ENCODE measurements around the gene DLL1.

The DLL1 gene

DNA sequence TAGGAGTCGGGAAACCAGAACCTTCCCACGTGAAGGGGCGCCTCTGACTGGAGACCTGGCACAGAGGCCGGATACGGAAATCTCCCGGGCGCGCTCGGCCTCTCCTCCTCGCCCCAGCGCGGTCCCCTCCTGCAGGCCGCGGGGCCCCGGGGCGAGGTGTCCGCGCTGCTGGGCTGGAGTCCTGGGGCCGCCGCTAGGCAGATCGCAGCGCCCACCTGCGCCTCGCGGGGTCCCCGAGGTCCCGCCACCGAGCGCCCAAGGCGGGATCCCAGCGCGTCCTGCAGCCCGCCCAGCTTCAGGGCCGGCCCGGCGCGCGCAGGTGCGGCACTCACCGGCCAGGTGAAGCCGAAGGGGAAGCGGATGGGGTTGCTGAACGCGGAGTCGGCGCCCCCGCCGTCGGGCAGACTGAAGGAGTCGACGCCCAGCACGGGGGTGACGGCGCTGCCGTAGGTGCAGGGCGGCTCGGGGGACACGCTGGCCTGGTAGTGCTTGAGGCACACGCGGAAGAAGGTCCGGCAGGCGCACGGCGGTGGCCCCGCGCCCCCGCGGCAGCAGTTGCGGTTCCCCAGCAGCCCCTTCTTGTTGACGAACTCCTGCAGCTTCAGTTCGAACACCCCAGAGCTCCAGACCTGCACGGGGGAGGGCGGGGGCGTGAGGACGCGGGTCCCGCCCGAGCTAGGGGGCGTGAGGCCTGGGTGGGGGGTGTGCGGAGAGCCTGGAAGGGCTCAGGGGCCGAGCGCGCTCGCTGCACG lies 1.5 kb downstream of the DLL1 start:
- ATAC-seq (peak; percentile 4), DNase-seq (ENCODE audit: low spot score in 2 of 2) (no peak)
- H3K27ac Mint-ChIP-seq, result no peak overlapping the region
- H3K9me3 Mint-ChIP-seq, result no peaks in the 10 kb centered on the region
- peak overlapping the region; percentile 87 for H3K4me3 Mint-ChIP-seq
- H3K36me3 Mint-ChIP-seq, result peaks cover 5% of the 10 kb centered on the region
- peaks cover 47% of the 10 kb centered on the region for H3K4me1 Mint-ChIP-seq

DNA sequence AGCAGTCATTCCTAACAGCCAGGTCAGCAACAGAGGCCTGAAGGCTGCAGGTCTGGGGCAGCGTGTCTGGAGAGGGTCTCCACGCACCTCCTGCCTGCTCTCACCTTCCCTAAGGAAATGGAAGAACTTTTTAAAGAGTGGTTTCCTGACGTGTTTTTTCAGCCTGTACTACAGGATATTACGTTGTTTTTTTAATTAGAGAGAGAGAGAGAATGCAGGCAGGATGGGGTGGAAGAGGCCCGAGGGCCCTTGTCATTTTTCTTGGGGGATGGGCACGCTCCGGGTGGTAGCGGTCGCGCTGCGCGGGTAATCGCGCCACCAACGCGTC lies 2.1 kb downstream of the DLL1 start:
- H3K27ac Mint-ChIP-seq, result no peak overlapping the region
- no peak for DNase-seq (ENCODE audit: low spot score in 2 of 2)
- peak overlapping the region; percentile 87 for H3K4me3 Mint-ChIP-seq
- ATAC-seq, result no peak
- peaks cover 5% of the 10 kb centered on the region for H3K36me3 Mint-ChIP-seq
- peaks cover 42% of the 10 kb centered on the region for H3K4me1 Mint-ChIP-seq
- H3K9me3 Mint-ChIP-seq, result no peaks in the 10 kb centered on the region

- Mint-ChIP-seq H3K4me1 (peaks cover 36% of the 10 kb centered on the region), H3K9me3 (no peaks in the 10 kb centered on the region), H3K4me3 (peak overlapping the region; percentile 87), H3K36me3 (peaks cover 5% of the 10 kb centered on the region), H3K27ac (no peak overlapping the region)
- ATAC-seq (no peak), DNase-seq (ENCODE audit: low spot score in 2 of 2) (no peak)
Observed at GRCh38 chr6:170288091-170288631, 2.7 kb downstream of the DLL1 start.

DNA sequence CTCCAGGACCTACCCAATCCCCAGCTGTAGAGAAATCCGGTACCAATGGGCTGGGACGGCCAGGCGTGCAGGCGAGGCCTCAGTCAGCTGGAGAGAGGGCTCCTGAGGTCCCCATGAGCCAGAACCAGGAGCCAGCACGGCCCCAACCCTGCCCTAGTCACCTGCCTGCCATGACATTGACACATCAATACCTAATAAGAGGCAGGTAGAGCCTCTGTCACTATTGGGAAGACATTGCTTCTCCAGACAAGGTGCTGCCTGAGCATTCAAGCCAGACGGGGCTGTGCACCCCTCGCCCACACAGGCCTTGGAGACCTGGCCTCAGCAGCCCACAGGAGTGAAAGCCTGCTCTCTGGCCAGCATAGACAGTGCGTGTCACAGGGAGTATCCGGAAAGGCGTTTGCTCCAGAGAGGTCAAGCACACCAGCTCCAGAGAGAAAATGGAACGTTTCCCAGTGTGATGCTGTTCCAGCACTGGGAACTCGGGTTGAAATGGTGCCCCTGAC lies 3.5 kb downstream of the DLL1 start:
- peaks cover 5% of the 10 kb centered on the region for H3K36me3 Mint-ChIP-seq
- ATAC-seq (no peak), DNase-seq (ENCODE audit: low spot score in 2 of 2) (no peak)
- H3K4me3 Mint-ChIP-seq, result no peak overlapping the region
- H3K27ac Mint-ChIP-seq, result no peak overlapping the region
- peaks cover 28% of the 10 kb centered on the region for H3K4me1 Mint-ChIP-seq
- no peaks in the 10 kb centered on the region for H3K9me3 Mint-ChIP-seq

GRCh38 chr6:170286934-170287265 lies 4.0 kb downstream of the DLL1 start:
- DNase-seq (ENCODE audit: low spot score in 2 of 2) (no peak), ATAC-seq (no peak)
- H3K4me3 Mint-ChIP-seq, result no peak overlapping the region
- H3K36me3 Mint-ChIP-seq, result peaks cover 3% of the 10 kb centered on the region
- no peak overlapping the region for H3K27ac Mint-ChIP-seq
- H3K4me1 Mint-ChIP-seq, result peaks cover 23% of the 10 kb centered on the region
- no peaks in the 10 kb centered on the region for H3K9me3 Mint-ChIP-seq

DNA sequence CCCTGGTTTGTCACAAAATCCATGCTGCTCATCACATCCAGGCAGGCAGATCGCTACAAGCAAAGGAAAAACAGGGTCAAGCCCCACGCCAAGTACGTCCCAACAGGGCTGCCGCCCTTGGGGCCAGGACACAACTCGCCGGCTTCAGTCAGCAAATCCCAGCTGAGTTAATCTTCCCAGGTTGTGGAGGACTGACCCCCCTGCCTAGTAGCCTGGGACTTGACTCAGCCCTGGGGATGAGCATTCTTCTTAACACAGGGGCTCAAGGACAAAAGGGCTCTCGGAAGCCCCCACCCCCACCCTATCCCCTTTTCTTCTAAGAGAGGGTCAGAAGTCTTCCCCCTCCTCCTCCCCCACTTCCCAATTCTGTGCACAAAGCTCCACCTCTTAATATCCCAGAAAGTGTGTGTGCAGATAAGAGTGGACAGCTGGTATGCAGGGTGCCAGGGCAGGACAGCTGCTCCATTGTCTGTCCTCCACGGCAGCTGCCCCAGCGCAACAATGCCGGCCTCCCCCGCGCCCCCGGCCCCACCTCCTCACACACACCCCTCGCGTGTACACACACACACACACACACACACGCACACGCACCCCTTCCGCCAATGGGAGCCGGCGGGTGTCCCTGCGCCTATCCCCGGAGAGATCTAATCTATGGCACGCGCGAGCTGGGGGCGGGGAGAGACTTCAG lies 4.5 kb downstream of the DLL1 start:
- DNase-seq (ENCODE audit: low spot score in 2 of 2) (no peak), ATAC-seq (no peak)
- H3K4me3 Mint-ChIP-seq, result no peak overlapping the region

GRCh38 chr6:170285482-170285881 lies 5.4 kb downstream of the DLL1 start:
- ATAC-seq, result no peak
- no peak for DNase-seq (ENCODE audit: low spot score in 2 of 2)
- Mint-ChIP-seq H3K36me3 (no peaks in the 10 kb centered on the region), H3K27ac (no peak overlapping the region), H3K4me1 (peaks cover 18% of the 10 kb centered on the region), H3K4me3 (no peak overlapping the region), H3K9me3 (no peaks in the 10 kb centered on the region)

More for the DNA sequence above, 4.5 kb downstream of the DLL1 start:
- no peaks in the 10 kb centered on the region for H3K9me3 Mint-ChIP-seq
- H3K27ac Mint-ChIP-seq, result no peak overlapping the region
- H3K4me1 Mint-ChIP-seq, result peaks cover 18% of the 10 kb centered on the region
- no peaks in the 10 kb centered on the region for H3K36me3 Mint-ChIP-seq

GRCh38 chr6:170284866-170285469 lies 5.9 kb downstream of the DLL1 start:
- no peak for ATAC-seq
- Mint-ChIP-seq H3K36me3 (no peaks in the 10 kb centered on the region), H3K9me3 (no peaks in the 10 kb centered on the region), H3K4me3 (no peak overlapping the region), H3K4me1 (peaks cover 16% of the 10 kb centered on the region), H3K27ac (no peak overlapping the region)
- no peak for DNase-seq (ENCODE audit: low spot score in 2 of 2)

DNA sequence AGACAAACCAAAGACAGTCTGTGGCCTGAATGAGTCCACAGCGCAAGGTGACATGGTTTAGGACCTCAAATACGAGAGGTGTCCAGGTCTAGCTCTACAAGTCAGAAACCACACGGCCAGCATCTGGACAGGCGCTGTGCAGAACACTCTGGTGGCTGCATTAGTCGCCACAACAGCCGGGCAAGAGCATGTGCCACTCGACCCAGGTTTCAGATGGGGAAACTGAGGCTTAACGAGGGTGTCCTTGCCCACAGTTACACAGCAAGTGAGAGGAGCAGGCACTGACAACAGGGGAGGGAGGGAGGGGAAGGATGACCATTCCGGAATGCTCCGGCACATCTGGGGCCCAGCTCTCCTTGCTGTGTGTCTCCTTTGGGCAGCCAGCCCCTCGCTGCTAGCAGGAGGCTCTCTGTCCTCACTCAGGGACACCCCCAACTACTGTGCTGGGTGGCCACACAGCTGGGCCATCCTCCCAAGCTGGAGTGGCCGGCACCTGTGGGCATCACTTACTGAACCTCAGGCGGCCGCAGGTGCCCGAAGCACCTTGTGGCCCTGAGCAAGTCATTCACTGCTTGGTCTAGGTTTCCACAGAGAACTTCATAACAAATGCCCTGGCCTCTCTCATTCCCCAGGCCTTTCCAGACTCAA lies 6.6 kb downstream of the DLL1 start:
- peaks cover 17% of the 10 kb centered on the region for H3K4me1 Mint-ChIP-seq
- no peak overlapping the region for H3K4me3 Mint-ChIP-seq
- no peaks in the 10 kb centered on the region for H3K9me3 Mint-ChIP-seq
- H3K36me3 Mint-ChIP-seq, result no peaks in the 10 kb centered on the region
- ATAC-seq (no peak), DNase-seq (ENCODE audit: low spot score in 2 of 2) (no peak)
- H3K27ac Mint-ChIP-seq, result no peak overlapping the region

GRCh38 chr6:170283212-170284081 lies 7.4 kb downstream of the DLL1 start:
- no peaks in the 10 kb centered on the region for H3K36me3 Mint-ChIP-seq
- no peak for DNase-seq (ENCODE audit: low spot score in 2 of 2)
- H3K4me3 Mint-ChIP-seq, result no peak overlapping the region
- no peak for ATAC-seq
- no peak overlapping the region for H3K27ac Mint-ChIP-seq
- peaks cover 10% of the 10 kb centered on the region for H3K4me1 Mint-ChIP-seq
- no peaks in the 10 kb centered on the region for H3K9me3 Mint-ChIP-seq

DNA sequence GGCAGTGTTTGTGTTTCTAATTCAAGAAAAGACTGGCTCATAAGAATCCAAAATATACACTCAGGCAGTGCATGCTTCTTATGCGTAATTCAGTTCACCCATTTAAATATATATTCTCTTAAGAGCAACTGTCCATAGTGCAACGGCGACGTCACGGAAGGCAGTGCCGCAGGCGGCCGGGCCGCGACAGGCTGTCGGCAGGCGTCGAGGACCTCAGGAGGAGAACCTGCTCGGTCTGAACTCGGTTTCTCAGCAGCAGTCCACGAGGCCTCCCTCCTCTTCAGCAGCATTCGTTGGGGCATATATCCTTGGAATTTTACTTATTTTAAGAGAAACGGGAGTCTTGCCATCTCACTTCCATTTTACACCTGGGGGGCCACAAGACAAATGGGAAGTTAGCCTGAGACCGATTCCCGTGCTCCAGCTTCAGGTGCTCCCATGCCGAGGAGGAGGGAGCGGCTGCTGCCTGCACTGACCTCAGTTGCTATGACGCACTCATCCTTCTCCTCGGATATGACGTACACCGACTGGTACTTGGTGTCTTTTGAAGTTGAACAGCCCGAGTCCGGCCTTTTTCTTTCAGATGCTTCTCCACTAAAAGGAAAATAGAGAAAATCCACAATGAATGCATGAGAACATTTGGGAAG lies 8.2 kb downstream of the DLL1 start:
- Mint-ChIP-seq H3K9me3 (no peaks in the 10 kb centered on the region), H3K27ac (no peak overlapping the region)
- no peak for ATAC-seq

GRCh38 chr6:170281331-170282292 lies 9.3 kb downstream of the DLL1 start:
- ATAC-seq (no peak), DNase-seq (ENCODE audit: low spot score in 2 of 2) (no peak)
- H3K9me3 Mint-ChIP-seq, result no peaks in the 10 kb centered on the region
- no peak overlapping the region for H3K27ac Mint-ChIP-seq
- no peaks in the 10 kb centered on the region for H3K36me3 Mint-ChIP-seq
- peaks cover 6% of the 10 kb centered on the region for H3K4me1 Mint-ChIP-seq
- no peak overlapping the region for H3K4me3 Mint-ChIP-seq

More for the DNA sequence above, 8.2 kb downstream of the DLL1 start:
- Mint-ChIP-seq H3K4me3 (no peak overlapping the region), H3K4me1 (peaks cover 6% of the 10 kb centered on the region), H3K36me3 (no peaks in the 10 kb centered on the region)
- DNase-seq (ENCODE audit: low spot score in 2 of 2), result no peak

DNA sequence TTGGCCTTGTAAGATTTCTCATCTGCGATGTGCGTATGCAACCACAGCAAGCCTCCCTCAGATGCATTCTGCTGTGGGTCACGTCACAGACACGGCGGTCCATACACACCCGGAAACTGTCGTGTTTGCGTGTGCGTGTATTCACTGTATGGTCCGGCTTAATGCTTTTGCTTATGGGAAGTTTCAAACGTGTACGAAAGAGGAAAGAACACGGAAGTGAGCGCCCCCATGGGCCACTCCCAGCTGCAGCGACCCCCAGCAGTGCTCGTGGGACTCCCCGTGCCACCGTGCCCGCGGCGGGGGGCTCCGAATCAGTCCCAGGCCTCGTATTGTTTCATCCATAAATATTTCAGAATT lies 10.2 kb downstream of the DLL1 start:
- H3K4me3 Mint-ChIP-seq, result peak overlapping the region; percentile 42
- no peaks in the 10 kb centered on the region for H3K36me3 Mint-ChIP-seq
- no peak for DNase-seq (ENCODE audit: low spot score in 2 of 2)
- H3K4me1 Mint-ChIP-seq, result peaks cover 6% of the 10 kb centered on the region
- H3K9me3 Mint-ChIP-seq, result no peaks in the 10 kb centered on the region
- ATAC-seq, result peak; percentile 57
- H3K27ac Mint-ChIP-seq, result no peak overlapping the region
